Activated T-cell treated with anti-CD3 and anti-CD28 coated beads, Interleukin-2, amount 50 U/mL, for 4 hours (primary cell): ENCODE data around the gene LEMD2. TPM values are rescaled to one million over a fixed set of nuclear protein-coding genes. Genes with fewer than 3 reads are reported as not detected.

ENCODE experiments used
- ATAC-seq, 2 donors: fragments of 200-7000 bp; cut with Tn5 transposase; one replicate each; pipeline ENCODE4 v1.10.0; 2021
- DNase-seq: peaks from one replicate; pipeline ENCODE4 v3.0.0-alpha.2; 2020
- H3K27me3 Mint-ChIP-seq: one replicate; pipeline ENCODE4 v1.8.0; 2021; ENCODE audit warnings: low read depth, mixed read lengths
- H3K36me3 Mint-ChIP-seq: one replicate; pipeline ENCODE4 v1.8.0; 2022; ENCODE audit warnings: mixed read lengths; ENCODE audit not compliant: insufficient read depth
- H3K4me1 Mint-ChIP-seq: one replicate; pipeline ENCODE4 v1.8.0; 2021; ENCODE audit warnings: low read depth, mixed read lengths
- H3K4me3 Mint-ChIP-seq: one replicate; pipeline ENCODE4 v1.8.0; 2021; ENCODE audit warnings: mild to moderate bottlenecking, moderate library complexity, mixed read lengths
- H3K9me3 Mint-ChIP-seq: one replicate; pipeline ENCODE4 v1.8.0; 2021; ENCODE audit warnings: mixed read lengths
- total RNA-seq, 3 donors: library from RNA; stranded (reverse); gene quantifications; one replicate each; pipeline ENCODE4 v1.2.1, GENCODE V29; 2021

Gene LEMD2
- total RNA-seq, 3 donors from 2014 or later, result 44.4 to 51.8 (median 49.5) TPM

DNA sequence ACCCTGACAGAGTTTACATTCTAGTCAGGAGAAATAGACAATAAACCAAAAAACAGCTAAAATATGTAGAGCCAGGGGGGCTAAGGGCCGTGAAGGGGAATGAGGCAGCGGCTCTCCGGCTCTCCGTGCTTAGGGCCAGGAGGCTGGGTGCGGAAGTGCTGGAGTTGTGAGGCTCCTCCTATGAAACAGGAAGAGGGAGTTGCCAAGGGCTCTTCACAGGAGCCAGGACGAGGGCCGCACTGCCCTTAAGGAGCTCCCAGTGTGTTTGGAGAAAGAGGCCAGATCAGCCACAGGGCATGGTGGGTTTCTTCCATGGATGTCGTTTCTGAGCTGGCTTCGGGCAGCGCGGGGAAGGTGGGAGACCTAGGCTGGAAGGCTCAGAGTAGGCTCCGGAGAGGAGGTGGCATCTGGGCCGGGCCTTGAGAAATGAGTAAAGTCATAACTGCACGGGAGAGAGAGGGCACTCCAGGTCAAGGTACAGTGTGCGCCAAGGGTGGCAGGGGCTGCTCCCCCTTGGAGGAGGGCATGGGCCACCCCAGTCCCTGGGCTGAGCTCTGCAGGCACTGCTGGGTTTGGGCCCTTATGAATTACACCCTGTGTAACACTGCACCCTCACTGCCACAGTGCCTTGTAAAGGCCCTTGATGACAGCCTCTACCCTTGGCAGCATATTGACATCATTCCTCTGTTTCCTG, 35.7 kb upstream of the LEMD2 start:
- ATAC-seq (no peak), DNase-seq (no peak)
- Mint-ChIP-seq H3K27me3 (peaks cover 2% of the 10 kb centered on the region), H3K4me3 (no peak overlapping the region), H3K36me3 (no peaks in the 10 kb centered on the region), H3K9me3 (no peaks in the 10 kb centered on the region), H3K4me1 (peaks cover 3% of the 10 kb centered on the region)

DNA sequence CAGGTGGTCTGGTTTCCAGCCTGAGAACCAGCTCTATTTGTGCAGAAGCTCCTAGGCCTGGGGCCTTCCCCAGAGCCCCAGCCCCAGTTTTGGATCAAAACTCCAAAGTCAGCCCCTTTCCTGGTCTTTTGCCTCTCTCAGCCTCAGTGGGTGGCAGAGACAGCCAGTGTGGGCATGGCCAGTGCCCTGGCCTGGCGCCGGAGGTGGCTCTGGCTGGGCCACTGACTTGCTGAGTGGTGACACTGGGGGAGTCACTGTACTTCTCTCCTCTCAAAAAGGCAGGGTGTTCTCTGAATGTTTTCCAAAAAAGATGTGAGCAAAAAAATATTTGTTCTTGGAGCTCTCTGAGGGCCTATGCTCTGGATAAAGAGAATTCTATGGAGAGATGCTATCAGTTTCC, 34.9 kb upstream of the LEMD2 start:
- no peaks in the 10 kb centered on the region for H3K9me3 Mint-ChIP-seq
- peaks cover 3% of the 10 kb centered on the region for H3K4me1 Mint-ChIP-seq
- no peaks in the 10 kb centered on the region for H3K36me3 Mint-ChIP-seq
- DNase-seq, result no peak
- no peak for ATAC-seq
- H3K4me3 Mint-ChIP-seq, result no peak overlapping the region
- peaks cover 2% of the 10 kb centered on the region for H3K27me3 Mint-ChIP-seq

DNA sequence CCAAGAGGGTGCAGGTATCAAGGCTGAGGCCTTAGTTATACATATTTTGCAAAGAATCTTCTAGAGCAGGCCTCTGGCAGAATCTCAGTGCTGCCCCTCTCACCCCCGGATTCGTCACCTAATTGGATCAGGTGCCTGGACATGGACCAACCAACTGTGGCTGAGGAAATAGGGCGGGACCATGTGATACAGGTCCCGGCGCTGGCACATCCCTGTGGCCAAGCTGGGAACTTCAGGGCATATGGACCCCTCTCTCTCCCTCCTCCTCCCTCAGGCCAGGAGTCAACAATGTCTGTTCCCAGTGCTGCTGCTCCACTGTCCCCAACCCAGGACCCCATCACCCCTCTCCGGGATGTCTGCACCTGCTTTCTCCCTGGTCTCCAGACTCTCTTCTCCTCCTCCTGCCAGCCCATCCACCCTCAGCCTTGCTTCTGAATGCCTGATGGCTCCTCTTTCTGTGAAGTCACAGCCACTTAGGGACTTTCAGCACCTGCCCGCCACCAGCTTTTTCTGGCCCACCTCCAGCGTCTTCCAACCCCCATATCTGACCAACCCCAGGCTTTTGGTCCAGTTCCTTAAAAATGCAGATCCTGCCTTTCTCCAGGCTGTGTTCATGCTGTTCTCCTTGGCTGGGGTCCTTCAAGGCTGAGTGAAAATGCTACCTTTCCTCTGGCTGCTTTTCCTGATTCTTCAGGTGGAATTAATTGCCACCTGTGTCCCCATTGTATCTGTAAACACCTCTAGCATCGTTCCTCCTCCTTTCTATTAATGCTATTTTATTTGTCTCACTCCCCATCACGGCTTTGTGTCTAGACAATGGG, 33.9 kb upstream of the LEMD2 start:
- peak; percentile 40 to 63 for ATAC-seq
- DNase-seq, result no peak
- Mint-ChIP-seq H3K4me1 (peaks cover 3% of the 10 kb centered on the region), H3K9me3 (no peaks in the 10 kb centered on the region), H3K4me3 (no peak overlapping the region), H3K36me3 (no peaks in the 10 kb centered on the region), H3K27me3 (peaks cover 2% of the 10 kb centered on the region)

DNA sequence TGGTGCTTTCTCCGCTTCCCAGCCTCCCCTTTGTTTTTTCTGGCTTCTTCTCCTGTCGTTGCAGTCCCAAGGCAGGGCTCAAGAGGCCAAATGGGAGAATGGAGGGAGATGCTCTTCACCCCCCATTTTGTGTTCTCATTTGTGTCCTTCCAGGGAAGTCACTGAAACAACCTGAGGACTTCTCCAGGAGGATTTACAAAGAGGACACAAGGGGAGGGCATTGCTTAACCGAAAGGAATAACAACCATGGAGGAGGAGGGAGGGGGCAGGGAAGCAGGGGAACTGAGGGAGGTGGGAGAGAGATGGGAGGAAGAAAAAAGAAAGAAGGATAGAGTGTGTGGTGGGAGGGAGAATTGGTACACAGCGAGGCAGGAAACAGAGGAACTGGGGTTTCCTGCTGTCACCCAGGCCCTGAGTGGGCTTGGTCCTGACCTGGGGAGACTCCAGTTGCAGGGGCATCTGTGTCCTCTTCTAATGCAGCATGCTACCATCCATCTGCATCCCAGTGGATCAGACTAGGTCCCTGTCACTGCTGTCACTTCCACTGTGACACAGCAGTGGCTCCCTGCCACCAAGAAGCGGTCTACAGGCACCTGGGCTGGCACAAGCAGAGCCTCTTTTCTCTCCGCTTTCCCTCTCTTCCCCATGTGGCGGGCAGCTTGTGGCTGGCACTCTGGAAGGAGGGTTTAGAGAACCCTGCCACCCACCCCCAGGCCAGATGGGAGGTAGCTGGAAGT, 32.0 kb upstream of the LEMD2 start:
- H3K4me3 Mint-ChIP-seq, result no peak overlapping the region
- no peaks in the 10 kb centered on the region for H3K9me3 Mint-ChIP-seq
- H3K4me1 Mint-ChIP-seq, result peaks cover 3% of the 10 kb centered on the region
- no peaks in the 10 kb centered on the region for H3K36me3 Mint-ChIP-seq
- DNase-seq, result no peak
- no peak for ATAC-seq
- peaks cover 2% of the 10 kb centered on the region for H3K27me3 Mint-ChIP-seq

DNA sequence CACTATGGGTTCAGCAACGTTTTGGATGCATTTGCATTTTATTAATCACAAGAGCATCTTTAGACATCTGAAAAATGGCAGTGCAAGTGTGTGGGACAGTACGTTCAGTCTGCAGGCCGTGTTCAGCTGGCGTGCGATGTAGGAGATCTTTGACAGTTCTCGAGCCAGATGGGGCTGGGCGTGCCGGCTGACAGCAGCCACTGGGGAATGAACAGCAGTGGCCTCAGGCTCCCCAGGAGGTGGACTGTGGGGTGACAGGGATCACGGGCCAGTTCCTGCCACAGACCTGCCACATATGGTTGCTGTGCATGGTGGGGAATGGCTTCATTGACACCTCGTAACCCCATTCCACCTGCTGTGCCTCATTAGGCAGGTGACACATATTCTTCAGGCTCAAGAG, 31.3 kb upstream of the LEMD2 start:
- no peak overlapping the region for H3K4me3 Mint-ChIP-seq
- DNase-seq, result no peak
- H3K4me1 Mint-ChIP-seq, result peaks cover 3% of the 10 kb centered on the region
- no peak for ATAC-seq
- no peaks in the 10 kb centered on the region for H3K9me3 Mint-ChIP-seq
- peaks cover 8% of the 10 kb centered on the region for H3K27me3 Mint-ChIP-seq
- no peaks in the 10 kb centered on the region for H3K36me3 Mint-ChIP-seq

DNA sequence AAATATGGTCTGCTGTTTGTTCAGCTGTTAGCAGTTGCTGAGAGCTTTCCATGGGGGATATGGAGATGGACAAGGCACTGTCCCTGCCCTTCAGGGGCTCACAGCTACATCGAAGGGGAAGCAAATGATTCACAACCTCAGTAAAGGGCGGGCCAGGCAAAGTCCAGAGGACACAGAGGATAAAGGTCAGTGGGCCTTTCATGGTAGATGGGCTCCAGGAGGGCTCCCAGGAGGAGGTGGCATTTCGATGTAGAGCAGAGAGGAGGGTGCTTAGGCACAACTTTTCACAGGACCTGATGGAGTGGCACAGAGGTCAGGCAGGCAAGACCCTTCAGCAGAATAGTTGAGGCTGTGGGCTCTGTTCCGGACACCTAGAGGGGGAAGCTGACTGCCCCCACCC, 30.1 kb upstream of the LEMD2 start:
- Mint-ChIP-seq H3K27me3 (peaks cover 18% of the 10 kb centered on the region), H3K4me1 (peaks cover 3% of the 10 kb centered on the region), H3K36me3 (no peaks in the 10 kb centered on the region), H3K4me3 (no peak overlapping the region), H3K9me3 (no peaks in the 10 kb centered on the region)
- ATAC-seq (no peak), DNase-seq (no peak)

DNA sequence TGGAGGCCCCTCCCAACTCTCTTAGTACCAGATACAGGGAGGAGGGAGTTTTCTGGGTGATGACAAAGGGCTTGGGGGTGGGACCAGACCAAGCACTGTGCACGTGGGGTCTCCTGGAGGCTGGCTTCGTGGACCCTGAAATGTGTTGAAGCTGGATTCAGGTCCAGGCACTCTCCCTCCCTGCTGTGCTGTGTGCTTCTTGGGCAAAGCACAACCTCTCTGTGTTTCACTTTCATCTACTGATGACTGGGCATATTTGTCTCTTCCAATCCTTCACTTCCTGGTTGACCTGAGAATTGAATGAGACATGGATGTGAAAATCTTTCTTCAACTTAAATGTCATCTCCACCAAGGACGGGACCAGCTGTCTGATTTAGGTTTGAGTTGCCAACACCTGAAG, 29.4 kb upstream of the LEMD2 start:
- Mint-ChIP-seq H3K4me3 (no peak overlapping the region), H3K27me3 (peaks cover 25% of the 10 kb centered on the region), H3K4me1 (peaks cover 3% of the 10 kb centered on the region), H3K36me3 (no peaks in the 10 kb centered on the region), H3K9me3 (no peaks in the 10 kb centered on the region)
- DNase-seq (no peak), ATAC-seq (no peak)

DNA sequence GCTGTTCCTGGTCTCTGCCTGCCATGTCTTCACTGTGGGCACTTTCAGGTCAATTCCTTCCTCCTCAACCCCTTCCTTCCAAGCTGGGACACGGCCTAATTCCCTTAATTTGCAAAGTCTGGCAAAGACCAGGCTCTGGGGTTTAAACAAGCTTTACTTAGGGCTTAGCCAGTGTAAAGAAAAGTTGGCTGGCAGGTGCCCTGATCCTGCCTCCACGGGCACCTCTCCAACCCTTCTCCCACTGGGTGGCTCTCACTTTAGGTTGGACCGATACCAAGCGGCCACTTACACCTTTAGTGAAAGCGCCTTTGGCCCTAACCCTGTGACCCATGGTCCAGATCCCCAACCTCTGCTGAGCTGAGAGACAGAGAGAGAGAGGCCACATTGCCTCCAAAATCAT, 28.6 kb upstream of the LEMD2 start:
- Mint-ChIP-seq H3K4me1 (peaks cover 3% of the 10 kb centered on the region), H3K4me3 (no peak overlapping the region), H3K36me3 (no peaks in the 10 kb centered on the region), H3K27me3 (peaks cover 28% of the 10 kb centered on the region), H3K9me3 (no peaks in the 10 kb centered on the region)
- ATAC-seq, result no peak
- no peak for DNase-seq

DNA sequence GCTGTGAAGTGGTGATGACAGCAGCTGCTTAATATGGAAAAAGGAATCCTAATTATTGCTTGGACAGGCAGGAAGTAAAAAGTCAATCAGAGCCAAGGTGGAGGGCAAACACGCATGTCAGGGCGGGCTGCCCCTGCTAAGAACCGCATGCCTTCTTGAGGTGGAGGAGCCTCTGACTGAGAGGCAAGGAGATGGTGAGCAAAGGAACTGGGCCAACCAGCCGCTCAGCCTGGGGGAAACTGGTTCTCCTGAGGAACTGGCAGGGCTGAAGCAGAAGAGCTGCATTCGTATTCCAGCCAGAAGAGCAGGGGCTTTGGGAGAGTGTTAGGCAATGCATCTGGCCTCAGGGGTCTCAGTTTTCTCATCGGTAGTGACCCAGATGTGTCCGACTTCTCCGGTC, 28.0 kb upstream of the LEMD2 start:
- ATAC-seq, result no peak
- H3K27me3 Mint-ChIP-seq, result peaks cover 33% of the 10 kb centered on the region
- H3K4me1 Mint-ChIP-seq, result peaks cover 3% of the 10 kb centered on the region
- H3K36me3 Mint-ChIP-seq, result no peaks in the 10 kb centered on the region
- no peak overlapping the region for H3K4me3 Mint-ChIP-seq
- H3K9me3 Mint-ChIP-seq, result no peaks in the 10 kb centered on the region
- no peak for DNase-seq

DNA sequence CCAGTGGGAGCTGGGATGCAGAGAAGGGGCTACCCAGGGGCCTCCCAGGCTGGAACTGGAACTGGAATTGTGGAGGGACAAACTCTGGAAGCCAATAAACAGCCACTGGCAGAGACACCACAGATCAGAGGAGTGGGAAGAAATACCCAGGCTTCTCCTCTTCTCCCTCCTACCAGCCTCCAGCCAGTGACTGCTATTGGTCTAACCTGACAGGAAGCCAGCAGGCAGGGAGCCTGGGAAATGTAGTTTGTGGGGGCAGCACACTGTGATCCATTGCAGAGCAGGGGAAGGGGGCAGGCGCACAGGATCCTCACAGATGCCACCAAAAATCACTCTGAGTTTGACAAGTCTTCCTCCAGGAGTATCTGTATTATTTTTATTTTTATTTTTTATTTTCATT, 26.9 kb upstream of the LEMD2 start:
- DNase-seq (no peak), ATAC-seq (peak; percentile 40 to 43)
- H3K4me3 Mint-ChIP-seq, result no peak overlapping the region
- peaks cover 2% of the 10 kb centered on the region for H3K4me1 Mint-ChIP-seq
- H3K27me3 Mint-ChIP-seq, result peaks cover 43% of the 10 kb centered on the region
- H3K9me3 Mint-ChIP-seq, result no peaks in the 10 kb centered on the region
- no peaks in the 10 kb centered on the region for H3K36me3 Mint-ChIP-seq

DNA sequence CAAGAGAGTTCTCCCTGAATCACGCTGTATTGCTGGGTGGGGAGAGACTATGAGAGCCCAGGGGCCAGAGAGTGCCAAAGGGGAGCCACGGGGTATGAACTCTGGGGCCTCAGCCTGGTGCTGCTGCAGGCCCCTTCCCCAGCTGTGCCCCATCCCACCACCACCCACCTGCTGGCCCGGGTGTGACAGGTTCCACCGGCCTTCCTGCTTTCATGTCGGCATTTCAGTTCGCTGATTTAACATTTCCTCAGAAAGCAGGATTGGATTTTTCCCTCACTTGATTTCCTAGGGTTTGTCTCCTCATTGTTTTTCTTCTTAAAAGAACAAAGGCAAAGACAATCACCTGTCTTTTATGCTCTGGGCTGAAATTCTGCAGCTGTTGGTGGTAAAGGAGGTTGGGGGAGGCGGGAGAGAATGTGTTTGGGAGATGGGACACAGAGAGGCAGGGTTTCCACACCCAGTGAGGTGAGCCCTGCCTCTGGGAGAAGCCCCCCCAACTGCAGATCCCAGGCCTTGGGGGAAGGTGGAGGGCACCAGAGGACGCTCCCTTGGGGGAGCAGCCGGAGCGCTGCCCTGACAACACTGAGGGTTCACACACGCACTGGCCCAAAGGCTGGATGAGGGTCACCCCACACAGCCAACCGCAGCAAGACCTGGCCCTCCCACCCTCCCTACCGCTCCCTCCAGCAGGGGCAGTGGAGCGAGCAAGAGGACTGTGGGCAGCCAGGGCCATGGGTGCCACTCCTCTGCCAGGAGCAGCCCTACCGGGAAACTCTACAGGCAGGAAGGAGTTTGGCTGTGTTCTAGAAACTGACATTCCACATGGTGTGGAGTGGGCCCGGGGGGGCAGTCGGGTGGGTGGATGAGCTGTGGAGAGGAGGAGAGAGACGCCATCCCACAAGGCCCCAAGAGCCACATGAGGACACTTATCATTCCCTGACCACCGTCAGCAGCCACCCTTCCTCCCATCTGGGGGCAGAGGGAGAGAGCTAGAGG, 25.4 kb upstream of the LEMD2 start:
- no peak for ATAC-seq
- H3K9me3 Mint-ChIP-seq, result no peaks in the 10 kb centered on the region
- peaks cover 50% of the 10 kb centered on the region for H3K27me3 Mint-ChIP-seq
- DNase-seq, result no peak
- H3K4me3 Mint-ChIP-seq, result no peak overlapping the region
- no peaks in the 10 kb centered on the region for H3K36me3 Mint-ChIP-seq
- H3K4me1 Mint-ChIP-seq, result no peaks in the 10 kb centered on the region

DNA sequence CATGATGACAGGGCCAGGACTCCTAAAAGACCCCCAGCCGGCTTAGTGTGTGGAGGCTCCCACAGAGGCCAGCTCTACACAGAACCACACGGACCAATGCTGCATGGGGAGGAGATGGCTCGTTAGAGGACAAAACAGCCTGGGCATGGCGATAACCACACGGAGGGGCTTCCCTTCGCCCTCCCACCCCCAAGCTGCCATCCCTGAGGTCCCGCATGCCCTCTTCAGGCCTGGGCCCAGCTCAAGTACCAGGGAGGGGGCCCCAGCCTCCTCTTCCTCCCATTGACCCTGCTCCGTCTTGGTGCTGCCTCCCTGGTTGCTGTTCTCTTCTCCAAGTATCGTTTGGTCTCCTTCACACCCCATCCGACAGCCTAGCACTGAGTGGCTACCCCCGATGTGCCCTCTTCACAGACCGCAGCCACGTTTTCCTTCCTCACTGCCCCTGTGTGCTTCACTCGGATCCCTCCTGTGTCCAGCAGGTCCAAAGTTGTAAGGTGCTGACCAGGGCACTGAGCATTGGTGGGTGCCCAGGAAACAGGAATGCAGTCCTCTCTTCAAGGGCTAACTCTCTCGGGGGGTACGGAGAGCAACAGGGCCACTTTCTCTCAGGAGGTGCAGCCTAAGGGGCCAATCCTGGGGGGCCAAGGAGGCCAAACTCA, 24.4 kb upstream of the LEMD2 start:
- DNase-seq, result no peak
- Mint-ChIP-seq H3K27me3 (peaks cover 57% of the 10 kb centered on the region), H3K4me3 (no peak overlapping the region), H3K36me3 (no peaks in the 10 kb centered on the region), H3K4me1 (peaks cover 3% of the 10 kb centered on the region), H3K9me3 (no peaks in the 10 kb centered on the region)
- ATAC-seq, result no peak

DNA sequence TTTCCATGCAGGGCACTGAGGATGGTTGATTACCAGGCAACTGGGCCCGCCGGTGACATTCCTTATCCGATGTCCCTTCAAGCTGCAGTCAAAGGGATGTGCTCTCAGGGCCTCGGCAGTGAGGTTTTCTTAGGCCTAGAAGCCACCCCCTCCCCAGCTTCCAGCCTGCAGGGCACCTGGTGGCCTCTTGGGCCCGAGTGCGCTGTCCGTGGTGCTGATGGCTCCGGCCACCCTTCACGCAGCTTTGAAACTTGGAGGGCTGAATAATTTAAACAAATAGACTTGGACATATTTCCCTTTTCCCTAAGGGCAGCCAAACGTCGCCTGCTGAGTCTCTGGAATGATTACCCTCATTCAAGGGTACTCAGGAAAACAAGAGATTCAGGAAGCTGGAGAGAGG, 23.7 kb upstream of the LEMD2 start:
- Mint-ChIP-seq H3K4me1 (peaks cover 10% of the 10 kb centered on the region), H3K9me3 (no peaks in the 10 kb centered on the region), H3K36me3 (no peaks in the 10 kb centered on the region), H3K4me3 (no peak overlapping the region), H3K27me3 (peaks cover 57% of the 10 kb centered on the region)
- ATAC-seq (peak in 1 of 2 donors; percentile 43), DNase-seq (no peak)
